MCF 10A (cell line): ENCODE data around the gene MAB21L1. TPM values are rescaled to one million over a fixed set of nuclear protein-coding genes. Genes with fewer than 3 reads are reported as not detected.

ENCODE experiments used
- BruUV-seq: library from RNA; stranded (reverse); fragments of 400-500 nt; replicated peaks from 2 replicates; lab custom pipeline; 2021; lab: Mats Ljungman, UMichigan
- CTCF ChIA-PET: fragments of 300-600 bp; sonication (Branson Sonifier 250); formaldehyde crosslinking; extraction: SDS; loops from one replicate; lab custom pipeline; 2021; ENCODE audit warnings: antibody characterized with exemption, inconsistent platforms; lab: Yijun Ruan, JAX
- POLR2A ChIA-PET: fragments of 300-600, 350-650 bp; sonication (Branson Sonifier 250); formaldehyde crosslinking; extraction: SDS; loops from one replicate; lab custom pipeline; 2020; ENCODE audit warnings: antibody characterized with exemption, inconsistent platforms; lab: Yijun Ruan, JAX
- DNase-seq: peaks from one replicate; pipeline ENCODE4 v3.0.0-alpha.2; 2018; ENCODE audit not compliant: unreplicated experiment
- H3K27ac Mint-ChIP-seq: one replicate; pipeline ENCODE4 v1.8.0; 2022; ENCODE audit warnings: mild to moderate bottlenecking, low read depth, mixed read lengths; ENCODE audit not compliant: unreplicated experiment
- H3K27me3 Mint-ChIP-seq: one replicate; pipeline ENCODE4 v1.8.0; 2022; ENCODE audit warnings: mixed read lengths; ENCODE audit not compliant: insufficient read depth, unreplicated experiment
- H3K36me3 Mint-ChIP-seq: one replicate; pipeline ENCODE4 v1.8.0; 2022; ENCODE audit warnings: mild to moderate bottlenecking, moderate library complexity, mixed read lengths; ENCODE audit not compliant: insufficient read depth, unreplicated experiment
- H3K4me1 Mint-ChIP-seq: one replicate; pipeline ENCODE4 v1.8.0; 2022; ENCODE audit warnings: mixed read lengths; ENCODE audit not compliant: insufficient read depth, unreplicated experiment
- H3K4me3 Mint-ChIP-seq: one replicate; pipeline ENCODE4 v1.8.0; 2022; ENCODE audit warnings: mild to moderate bottlenecking, moderate library complexity, mixed read lengths; ENCODE audit not compliant: unreplicated experiment
- H3K9me3 Mint-ChIP-seq: one replicate; pipeline ENCODE4 v1.8.0; 2022; ENCODE audit warnings: mixed read lengths; ENCODE audit not compliant: unreplicated experiment
- CTCF ChIP-seq: fragments of 200-600 bp; IDR thresholded peaks from one replicate; pipeline ENCODE4 v1.8.0; 2022; ENCODE audit warnings: antibody characterized with exemption, mild to moderate bottlenecking; ENCODE audit not compliant: unreplicated experiment
- intact Hi-C: fragments of 100-400 bp; cut with micrococcal nuclease; formaldehyde crosslinking; loops from 2 replicates; pipeline ENCODE4 v1.14.1; 2022
- total RNA-seq: library from RNA; stranded (reverse); gene quantifications from 2 replicates; pipeline ENCODE4 v1.2.3, GENCODE V29; 2022

Gene MAB21L1
- total RNA-seq, 1 experiment from 2014 or later = not detected

GRCh38 chr13:35478271-35479037 lies 2.0 kb upstream of the MAB21L1 start:
- H3K36me3 Mint-ChIP-seq = no peaks in the 10 kb centered on the region
- DNase-seq = no peak
- intact Hi-C loops = no loop called here
- ChIA-PET POLR2A (no interaction called here), CTCF (interaction anchor here (0.5 kb wide), 1 partner anchor 273 kb away, joined by 3 read pairs; no protein-coding TSS in a partner anchor)
- TF ChIP-seq CTCF = no peak
- no peak overlapping the region for H3K4me3 Mint-ChIP-seq
- H3K9me3 Mint-ChIP-seq = no peaks in the 10 kb centered on the region
- H3K27me3 Mint-ChIP-seq = no peaks in the 10 kb centered on the region
- no TSS peak for BruUV-seq
- H3K4me1 Mint-ChIP-seq = no peaks in the 10 kb centered on the region
- no peak overlapping the region for H3K27ac Mint-ChIP-seq

GRCh38 chr13:35477386-35477946 lies 977 bp upstream of the MAB21L1 start:
- TF ChIP-seq CTCF = no peak
- Mint-ChIP-seq H3K36me3 (no peaks in the 10 kb centered on the region), H3K4me1 (no peaks in the 10 kb centered on the region), H3K9me3 (no peaks in the 10 kb centered on the region), H3K27me3 (no peaks in the 10 kb centered on the region), H3K27ac (no peak overlapping the region), H3K4me3 (no peak overlapping the region)
- intact Hi-C loops = no loop called here
- DNase-seq = no peak
- BruUV-seq = no TSS peak
- ChIA-PET CTCF (no interaction called here), POLR2A (no interaction called here)

- no TSS peak for BruUV-seq
- H3K4me1 Mint-ChIP-seq = no peaks in the 10 kb centered on the region
- CTCF ChIA-PET = no interaction called here
- no peak for DNase-seq
- no peaks in the 10 kb centered on the region for H3K9me3 Mint-ChIP-seq
- TF ChIP-seq CTCF = no peak
- H3K36me3 Mint-ChIP-seq = no peaks in the 10 kb centered on the region
- POLR2A ChIA-PET = no interaction called here
- no peak overlapping the region for H3K4me3 Mint-ChIP-seq
- intact Hi-C loops = no loop called here
- no peaks in the 10 kb centered on the region for H3K27me3 Mint-ChIP-seq
- no peak overlapping the region for H3K27ac Mint-ChIP-seq
Measured at GRCh38 chr13:35475212-35475959, 1.1 kb downstream of the MAB21L1 start.

- CTCF ChIA-PET = no interaction called here
- intact Hi-C loops = no loop called here
Measured at GRCh38 chr13:35474496-35475211, 1.8 kb downstream of the MAB21L1 start.

More at GRCh38 chr13:35474496-35475211, 1.8 kb downstream of the MAB21L1 start:
- TF ChIP-seq CTCF = no peak
- POLR2A ChIA-PET = no interaction called here
- no peaks in the 10 kb centered on the region for H3K9me3 Mint-ChIP-seq
- H3K27ac Mint-ChIP-seq = no peak overlapping the region
- H3K4me1 Mint-ChIP-seq = no peaks in the 10 kb centered on the region
- BruUV-seq = no TSS peak
- H3K4me3 Mint-ChIP-seq = no peak overlapping the region
- no peaks in the 10 kb centered on the region for H3K36me3 Mint-ChIP-seq
- no peaks in the 10 kb centered on the region for H3K27me3 Mint-ChIP-seq
- no peak for DNase-seq
